ENCODE measurements around the gene OSBPL6. TPM values are rescaled to one million over a fixed set of nuclear protein-coding genes. Genes with fewer than 3 reads are reported as not detected.
A peak's percentile ranks its signal among the peaks of the same experiment; 100 is the strongest.

OSBPL6 gene
- total and polyA plus RNA-seq, 2 of the 13 experiments (the other 11 are each of a cell fraction or from before 2014, with no cell fraction given) = 0.03 to 0.11 TPM

DNA sequence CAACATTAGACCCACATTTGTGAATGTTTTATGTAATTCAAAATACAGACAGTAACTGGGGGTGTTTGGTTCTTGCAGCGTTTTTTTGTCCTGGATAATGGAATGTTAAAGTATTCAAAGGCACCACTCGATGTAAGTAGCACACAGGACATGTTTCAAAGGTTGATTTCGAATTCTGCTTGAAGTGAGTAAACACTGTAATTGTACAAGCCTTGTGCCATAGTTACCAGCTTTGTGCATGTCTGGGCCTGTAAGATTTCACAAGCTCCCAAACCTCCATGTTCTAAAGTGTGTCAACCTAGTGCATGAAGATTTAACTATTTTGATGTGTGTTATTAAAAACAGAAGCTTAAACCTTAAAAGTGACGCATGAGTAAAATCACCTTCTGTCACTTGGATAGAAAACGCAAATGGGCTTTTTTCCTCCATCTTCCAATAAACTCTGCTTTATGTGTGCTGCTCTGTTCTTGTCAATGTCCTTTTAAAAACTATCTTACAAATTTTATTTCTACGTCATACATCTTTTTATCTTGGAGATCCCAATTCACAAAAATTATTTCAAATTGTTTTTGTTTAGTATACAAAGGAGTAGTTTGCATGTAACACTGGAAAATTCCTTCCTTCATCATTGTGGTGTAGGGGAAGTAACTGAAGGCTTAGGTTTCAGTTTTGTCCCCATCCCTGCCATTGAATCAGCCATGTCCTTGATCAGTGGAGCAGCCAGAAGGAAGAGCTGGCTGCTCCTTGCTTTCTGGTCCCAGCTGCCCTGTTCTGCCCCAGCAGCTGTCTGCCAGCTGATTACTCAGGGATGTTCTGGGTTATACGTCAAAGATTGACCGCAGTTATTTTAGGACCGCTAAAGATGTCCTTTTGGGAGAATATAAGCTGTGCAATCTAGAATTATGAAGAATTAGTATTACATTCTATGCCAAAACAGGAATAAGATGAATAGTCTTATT lies 137.4 kb downstream of the OSBPL6 start:
- Histone ChIP-seq H4K20me1 (ENCODE audit: insufficient read depth, low read length) (no peaks in the 10 kb centered on the region), H3K4me2 (ENCODE audit: low read depth, low read length) (peak overlapping the region; percentile 1), H3K79me2 (ENCODE audit: insufficient read depth, low read length) (no peaks in the 10 kb centered on the region), H3K27me3 (ENCODE audit: control insufficient read depth in 1 of 2, insufficient read depth in 2 of 2, low read length in 2 of 2) (peaks cover 0 to 3% of the 10 kb centered on the region in 2 experiments; a peak in 1 of 5 replicates), H3K4me1 (ENCODE audit: insufficient read depth, low read length) (peaks cover 48% of the 10 kb centered on the region), H3K9me3 (ENCODE audit: low read length) (no peaks in the 10 kb centered on the region), H3K36me3 (replicated peaks in 1 of 2; ENCODE audit: control insufficient read depth in 1 of 2, insufficient read depth in 2 of 2, low read length in 2 of 2) (no peaks in the 10 kb centered on the region), H3K27ac (ENCODE audit: extremely low read length, insufficient read depth, low read length) (no peak overlapping the region), H3K4me3 (replicated peaks in 1 of 3; ENCODE audit: insufficient read depth in 1 of 3, low read depth in 2 of 3, low read length in 3 of 3) (no peak overlapping the region), H3K9ac (ENCODE audit: insufficient read depth, low read depth, low read length) (no peak overlapping the region), H2AFZ (ENCODE audit: low read length) (no peak overlapping the region)
- BruUV-seq (replicated peaks) = no TSS peak
- DNase-seq (ENCODE audit: low spot score) (peak; percentile 70), FAIRE-seq (peak; percentile 77), ATAC-seq (peak; percentile 92)
- POLR2A ChIA-PET = interaction anchor here (0.8 to 1.2 kb wide), 2 partner anchors 20 to 119 kb away, joined by 3 to 4 read pairs; partner anchors contain the start of genes PJVK and PRKRA
- in situ Hi-C loops (cut with HindIII; ENCODE audit: extremely low pct_ligation_motif_present, low pct_unique_long_range_greater_than_20kb) = no loop called here
- WGBS (ENCODE audit: low lambda C conversion rate) = 63% methylated on average over 9 of the region's 9 CpGs
- intact Hi-C loops (cut with micrococcal nuclease; ENCODE audit: unreplicated experiment) = loop anchor here (1.0 kb wide), 1 partner anchor 18 kb away; no protein-coding TSS in a partner anchor
- CTCF ChIA-PET (ENCODE audit: low intra/inter-chr PET ratio, low total read pairs) = no interaction called here
- TF ChIP-seq, protein P1, sequence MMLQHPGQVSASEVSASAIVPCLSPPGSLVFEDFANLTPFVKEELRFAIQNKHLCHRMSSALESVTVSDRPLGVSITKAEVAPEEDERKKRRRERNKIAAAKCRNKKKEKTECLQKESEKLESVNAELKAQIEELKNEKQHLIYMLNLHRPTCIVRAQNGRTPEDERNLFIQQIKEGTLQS (CRISPR knock-in tag; IDR thresholded peaks at IDR 0.05) = no peak
- peak; percentile 92; the same call in 1 of the 2 replicates for TF ChIP-seq TP53 (CRISPR knock-in tag; conservative IDR thresholded peaks at IDR 0.05)
- TF ChIP-seq MTA1 (CRISPR knock-in tag; IDR thresholded peaks at IDR 0.05; ENCODE audit: borderline replicate concordance) = no peak
- peak; percentile 54 for TF ChIP-seq TEAD3 (CRISPR knock-in tag; optimal IDR thresholded peaks at IDR 0.05; ENCODE audit: borderline replicate concordance)
- TF ChIP-seq, protein P2, sequence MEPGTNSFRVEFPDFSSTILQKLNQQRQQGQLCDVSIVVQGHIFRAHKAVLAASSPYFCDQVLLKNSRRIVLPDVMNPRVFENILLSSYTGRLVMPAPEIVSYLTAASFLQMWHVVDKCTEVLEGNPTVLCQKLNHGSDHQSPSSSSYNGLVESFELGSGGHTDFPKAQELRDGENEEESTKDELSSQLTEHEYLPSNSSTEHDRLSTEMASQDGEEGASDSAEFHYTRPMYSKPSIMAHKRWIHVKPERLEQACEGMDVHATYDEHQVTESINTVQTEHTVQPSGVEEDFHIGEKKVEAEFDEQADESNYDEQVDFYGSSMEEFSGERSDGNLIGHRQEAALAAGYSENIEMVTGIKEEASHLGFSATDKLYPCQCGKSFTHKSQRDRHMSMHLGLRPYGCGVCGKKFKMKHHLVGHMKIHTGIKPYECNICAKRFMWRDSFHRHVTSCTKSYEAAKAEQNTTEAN (CRISPR knock-in tag; conservative IDR thresholded peaks at IDR 0.05) = no peak
- no peak for TF ChIP-seq KLF11 (CRISPR knock-in tag; IDR thresholded peaks at IDR 0.05)
- no peak for TF ChIP-seq NCOA2 (CRISPR knock-in tag; IDR thresholded peaks at IDR 0.05)
- TF ChIP-seq, protein P3, sequence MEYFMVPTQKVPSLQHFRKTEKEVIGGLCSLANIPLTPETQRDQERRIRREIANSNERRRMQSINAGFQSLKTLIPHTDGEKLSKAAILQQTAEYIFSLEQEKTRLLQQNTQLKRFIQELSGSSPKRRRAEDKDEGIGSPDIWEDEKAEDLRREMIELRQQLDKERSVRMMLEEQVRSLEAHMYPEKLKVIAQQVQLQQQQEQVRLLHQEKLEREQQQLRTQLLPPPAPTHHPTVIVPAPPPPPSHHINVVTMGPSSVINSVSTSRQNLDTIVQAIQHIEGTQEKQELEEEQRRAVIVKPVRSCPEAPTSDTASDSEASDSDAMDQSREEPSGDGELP (IDR thresholded peaks at IDR 0.05; ENCODE audit: borderline replicate concordance, low read depth) = no peak
- TF ChIP-seq SSRP1 (CRISPR knock-in tag; IDR thresholded peaks at IDR 0.05) = no peak
- TF ChIP-seq, protein P4, sequence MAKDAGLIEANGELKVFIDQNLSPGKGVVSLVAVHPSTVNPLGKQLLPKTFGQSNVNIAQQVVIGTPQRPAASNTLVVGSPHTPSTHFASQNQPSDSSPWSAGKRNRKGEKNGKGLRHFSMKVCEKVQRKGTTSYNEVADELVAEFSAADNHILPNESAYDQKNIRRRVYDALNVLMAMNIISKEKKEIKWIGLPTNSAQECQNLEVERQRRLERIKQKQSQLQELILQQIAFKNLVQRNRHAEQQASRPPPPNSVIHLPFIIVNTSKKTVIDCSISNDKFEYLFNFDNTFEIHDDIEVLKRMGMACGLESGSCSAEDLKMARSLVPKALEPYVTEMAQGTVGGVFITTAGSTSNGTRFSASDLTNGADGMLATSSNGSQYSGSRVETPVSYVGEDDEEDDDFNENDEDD (CRISPR knock-in tag; IDR thresholded peaks at IDR 0.05; ENCODE audit: borderline replicate concordance) = no peak
- TF ChIP-seq HMG20A (CRISPR knock-in tag; IDR thresholded peaks at IDR 0.05; ENCODE audit: borderline replicate concordance) = peak; percentile 30; the same call in 1 of the 2 replicates
- TF ChIP-seq, protein P5, sequence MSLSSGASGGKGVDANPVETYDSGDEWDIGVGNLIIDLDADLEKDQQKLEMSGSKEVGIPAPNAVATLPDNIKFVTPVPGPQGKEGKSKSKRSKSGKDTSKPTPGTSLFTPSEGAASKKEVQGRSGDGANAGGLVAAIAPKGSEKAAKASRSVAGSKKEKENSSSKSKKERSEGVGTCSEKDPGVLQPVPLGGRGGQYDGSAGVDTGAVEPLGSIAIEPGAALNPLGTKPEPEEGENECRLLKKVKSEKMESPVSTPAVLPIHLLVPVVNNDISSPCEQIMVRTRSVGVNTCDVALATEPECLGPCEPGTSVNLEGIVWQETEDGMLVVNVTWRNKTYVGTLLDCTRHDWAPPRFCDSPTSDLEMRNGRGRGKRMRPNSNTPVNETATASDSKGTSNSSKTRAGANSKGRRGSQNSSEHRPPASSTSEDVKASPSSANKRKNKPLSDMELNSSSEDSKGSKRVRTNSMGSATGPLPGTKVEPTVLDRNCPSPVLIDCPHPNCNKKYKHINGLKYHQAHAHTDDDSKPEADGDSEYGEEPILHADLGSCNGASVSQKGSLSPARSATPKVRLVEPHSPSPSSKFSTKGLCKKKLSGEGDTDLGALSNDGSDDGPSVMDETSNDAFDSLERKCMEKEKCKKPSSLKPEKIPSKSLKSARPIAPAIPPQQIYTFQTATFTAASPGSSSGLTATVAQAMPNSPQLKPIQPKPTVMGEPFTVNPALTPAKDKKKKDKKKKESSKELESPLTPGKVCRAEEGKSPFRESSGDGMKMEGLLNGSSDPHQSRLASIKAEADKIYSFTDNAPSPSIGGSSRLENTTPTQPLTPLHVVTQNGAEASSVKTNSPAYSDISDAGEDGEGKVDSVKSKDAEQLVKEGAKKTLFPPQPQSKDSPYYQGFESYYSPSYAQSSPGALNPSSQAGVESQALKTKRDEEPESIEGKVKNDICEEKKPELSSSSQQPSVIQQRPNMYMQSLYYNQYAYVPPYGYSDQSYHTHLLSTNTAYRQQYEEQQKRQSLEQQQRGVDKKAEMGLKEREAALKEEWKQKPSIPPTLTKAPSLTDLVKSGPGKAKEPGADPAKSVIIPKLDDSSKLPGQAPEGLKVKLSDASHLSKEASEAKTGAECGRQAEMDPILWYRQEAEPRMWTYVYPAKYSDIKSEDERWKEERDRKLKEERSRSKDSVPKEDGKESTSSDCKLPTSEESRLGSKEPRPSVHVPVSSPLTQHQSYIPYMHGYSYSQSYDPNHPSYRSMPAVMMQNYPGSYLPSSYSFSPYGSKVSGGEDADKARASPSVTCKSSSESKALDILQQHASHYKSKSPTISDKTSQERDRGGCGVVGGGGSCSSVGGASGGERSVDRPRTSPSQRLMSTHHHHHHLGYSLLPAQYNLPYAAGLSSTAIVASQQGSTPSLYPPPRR (CRISPR knock-in tag; IDR thresholded peaks at IDR 0.05; ENCODE audit: borderline replicate concordance) = no peak
- TF ChIP-seq KLF12 (CRISPR knock-in tag; IDR thresholded peaks at IDR 0.05; ENCODE audit: borderline replicate concordance) = no peak
- no peak for TF ChIP-seq FOXA1 (IDR thresholded peaks at IDR 0.05)
- peak; percentile 68 for TF ChIP-seq FOXA1 (CRISPR knock-in tag; IDR thresholded peaks at IDR 0.05)
